HCT116 (cell line): ENCODE measurements around the gene ABCG5. TPM values are rescaled to one million over a fixed set of nuclear protein-coding genes. Genes with fewer than 3 reads are reported as not detected.

Source experiments
- ATAC-seq: fragments of 200-7000 bp; cut with Tn5 transposase; 2 replicates; pipeline ENCODE4 v1.9.1; 2020; ENCODE audit warnings: mild to moderate bottlenecking, moderate library complexity
- BruUV-seq: library from RNA; stranded (reverse); fragments of 400-500 nt; replicated peaks from 2 replicates; lab custom pipeline; 2021; lab: Mats Ljungman, UMichigan
- CTCF ChIA-PET: fragments of 300-600 bp; sonication (Branson Sonifier 250); formaldehyde crosslinking; loops from one replicate; lab custom pipeline; 2021; ENCODE audit warnings: antibody characterized with exemption; lab: Charles Lee
- POLR2A ChIA-PET: fragments of 300-600, 350-600 bp; sonication (Branson Sonifier 250); formaldehyde crosslinking; loops from one replicate; lab custom pipeline; 2021; ENCODE audit warnings: antibody characterized with exemption; lab: Charles Lee
- RAD21 ChIA-PET, 2 experiments: fragments of 300-600 bp; sonication (Branson Sonifier 250); formaldehyde crosslinking; loops; one replicate each; lab custom pipeline; 2023; ENCODE audit warnings: low total read pairs in 2 of 2; ENCODE audit not compliant: uncharacterized antibody in 2 of 2, unreplicated experiment in 2 of 2, low non-redundant PET in 1 of 2; lab: Charles Lee
- DNase-seq: peaks from one replicate; pipeline ENCODE4 v3.0.0-alpha.2; 2010; ENCODE audit warnings: low read depth, low spot score
- H2AFZ ChIP-seq: fragments of 200-600 bp; shearing (Covaris generic), sonication (generic); 2 replicates; pipeline ENCODE4 v1.6.1; 2017; ENCODE audit warnings: low read depth, mixed run types, mixed read lengths, antibody characterized with exemption, low read length; ENCODE audit not compliant: poor library complexity, severe bottlenecking
- H3K27ac ChIP-seq: 2 replicates; pipeline ENCODE4 v1.5.1; 2012; ENCODE audit warnings: low read depth, low read length
- H3K27me3 ChIP-seq: fragments of 200-600 bp; sonication (generic); 2 replicates; pipeline ENCODE4 v1.6.1; 2016; ENCODE audit warnings: mixed run types, low read length, mixed read lengths; ENCODE audit not compliant: insufficient read depth
- H3K36me3 ChIP-seq, 2 experiments: fragments of 200-500 bp in 1 of 2; fragments of 200-600 bp in 1 of 2; sonication (Bioruptor generic) in 1 of 2; sonication (generic) in 1 of 2; 2 replicates each; pipeline versions ENCODE4 v1.5.1 to v1.6.1; 2014 to 2016; ENCODE audit warnings: low read length in 2 of 2, inconsistent platforms in 1 of 2, mixed read lengths in 1 of 2, mixed run types in 1 of 2; ENCODE audit not compliant: insufficient read depth in 2 of 2, control insufficient read depth in 1 of 2
- H3K4me1 ChIP-seq, 2 experiments: fragments of 200-600 bp in 1 of 2; sonication (generic) in 1 of 2; 2 replicates each; pipeline versions ENCODE4 v1.5.1 to v1.6.1; 2012 to 2017; ENCODE audit warnings: low read length in 2 of 2, inconsistent platforms in 1 of 2, mild to moderate bottlenecking in 1 of 2, mixed read lengths in 1 of 2, mixed run types in 1 of 2, moderate library complexity in 1 of 2; ENCODE audit not compliant: insufficient read depth in 2 of 2, control insufficient read depth in 1 of 2
- H3K4me2 ChIP-seq: fragments of 200-600 bp; sonication (generic); 2 replicates; pipeline ENCODE4 v1.6.1; 2017; ENCODE audit warnings: mixed run types, low read length, mixed read lengths
- H3K4me3 ChIP-seq, 2 experiments: fragments of 200-600 bp in 1 of 2; sonication (generic) in 1 of 2; replicated peaks in 1 of 2; 2 replicates each; pipeline ENCODE4 v1.5.1; 2011 to 2016; ENCODE audit warnings: low read length in 2 of 2, control low read depth in 1 of 2, low read depth in 1 of 2, mild to moderate bottlenecking in 1 of 2, mixed read lengths in 1 of 2, mixed run types in 1 of 2
- H3K79me2 ChIP-seq: fragments of 200-600 bp; sonication (generic); 2 replicates; pipeline ENCODE4 v1.6.1; 2017; ENCODE audit warnings: mild to moderate bottlenecking, mixed run types, low read length, moderate library complexity, mixed read lengths; ENCODE audit not compliant: insufficient read depth
- H3K9ac ChIP-seq: fragments of 200-600 bp; sonication (generic); 2 replicates; pipeline ENCODE4 v1.6.1; 2016; ENCODE audit warnings: low read length, mixed read lengths
- H3K9me2 ChIP-seq: fragments of 200-600 bp; sonication (generic), shearing (Covaris generic); 2 replicates; pipeline ENCODE4 v1.6.1; 2017; ENCODE audit warnings: mixed run types, mild to moderate bottlenecking, moderate library complexity; ENCODE audit not compliant: insufficient read depth
- H3K9me3 ChIP-seq, 2 experiments: fragments of 200-500 bp in 1 of 2; fragments of 200-600 bp in 1 of 2; sonication (Bioruptor generic) in 1 of 2; sonication (generic) in 1 of 2; 2 replicates each; pipeline ENCODE4 v1.6.1; 2014 to 2017; ENCODE audit warnings: low read length in 2 of 2, mixed read lengths in 2 of 2, inconsistent platforms in 1 of 2, low read depth in 1 of 2, mild to moderate bottlenecking in 1 of 2, mixed run types in 1 of 2, moderate library complexity in 1 of 2; ENCODE audit not compliant: control insufficient read depth in 1 of 2, insufficient read depth in 1 of 2
- H4K20me1 ChIP-seq: fragments of 200-600 bp; sonication (generic), shearing (Covaris generic); 2 replicates; pipeline ENCODE4 v1.6.1; 2017; ENCODE audit warnings: mixed run types, mild to moderate bottlenecking, moderate library complexity; ENCODE audit not compliant: insufficient read depth
- EGR1 ChIP-seq: IDR thresholded peaks from 2 replicates; pipeline ENCODE4 v1.6.1; 2012; ENCODE audit warnings: low read depth
- POLR2A ChIP-seq: IDR thresholded peaks from 2 replicates; pipeline ENCODE4 v1.7.0; 2011; ENCODE audit warnings: borderline replicate concordance; ENCODE audit not compliant: insufficient read depth, insufficient read length; ENCODE audit errors: extremely low read depth
- SRF ChIP-seq: IDR thresholded peaks from 2 replicates; pipeline ENCODE4 v1.6.1; 2012; ENCODE audit warnings: low read depth
- ZFX ChIP-seq: fragments of 450-650 bp; IDR thresholded peaks from 2 replicates; pipeline ENCODE4 v1.6.1; 2017
- intact Hi-C: fragments of 100-400 bp; cut with micrococcal nuclease; formaldehyde crosslinking; loops from 2 replicates; pipeline ENCODE4 v1.10.0; 2022
- total RNA-seq: library from RNA; stranded (reverse); gene quantifications from one replicate; pipeline ENCODE4 v1.2.1, GENCODE V29; 2021; ENCODE audit not compliant: unreplicated experiment
- TF ChIP-seq, protein P1 (sequence below): IDR thresholded peaks from 2 replicates; pipeline ENCODE4 v1.6.1; 2012
- TF ChIP-seq, protein P2 (sequence below): IDR thresholded peaks from 2 replicates; pipeline ENCODE4 v1.6.1; 2012

Gene ABCG5
- total RNA-seq, 1 experiment from 2014 or later = not detected

DNA sequence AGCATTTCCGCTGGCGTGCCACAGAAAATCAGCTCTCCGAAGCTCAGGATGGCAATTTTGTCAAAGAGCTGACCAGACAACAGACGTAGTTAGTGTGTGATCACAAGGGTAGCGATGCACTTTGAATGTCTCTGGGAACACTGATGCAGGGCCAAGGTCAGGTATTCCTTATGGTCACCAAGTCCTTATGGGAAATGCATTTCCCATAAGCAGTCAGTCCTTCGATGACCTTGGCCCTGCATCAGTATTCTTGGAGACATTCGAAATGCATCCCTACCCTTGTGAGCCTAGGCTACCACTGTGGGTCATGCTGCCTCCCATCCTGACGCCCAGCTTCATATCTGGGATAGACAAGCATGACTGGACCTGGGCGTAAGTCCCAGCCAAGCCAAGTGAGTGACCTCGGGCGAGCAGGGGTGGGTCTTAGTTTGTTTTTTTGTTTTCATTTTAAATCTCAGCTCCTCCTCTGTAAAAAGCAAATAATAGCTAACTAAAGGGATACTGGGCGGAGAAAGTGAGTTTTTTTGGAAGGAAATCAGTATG is 13.6 kb downstream of the ABCG5 start:
- no peaks in the 10 kb centered on the region for H4K20me1 ChIP-seq
- intact Hi-C loops = no loop called here
- ChIA-PET CTCF (no interaction called here), RAD21 (no interaction called here), POLR2A (no interaction called here)
- no peak overlapping the region for H3K9ac ChIP-seq
- no peaks in the 10 kb centered on the region for H3K79me2 ChIP-seq
- no peak overlapping the region for H2AFZ ChIP-seq
- ATAC-seq = no peak
- H3K9me2 ChIP-seq = no peaks in the 10 kb centered on the region
- H3K36me3 ChIP-seq = no peaks in the 10 kb centered on the region
- no peak overlapping the region for H3K27ac ChIP-seq
- no peak overlapping the region for H3K4me2 ChIP-seq
- BruUV-seq = no TSS peak
- no peak for DNase-seq
- peaks cover 23% of the 10 kb centered on the region; the same call in 1 of the 2 replicates for H3K27me3 ChIP-seq
- H3K4me3 ChIP-seq = no peak overlapping the region
- no peaks in the 10 kb centered on the region for H3K9me3 ChIP-seq
- TF ChIP-seq ZFX (no peak), EGR1 (no peak), POLR2A (no peak)
- TF ChIP-seq, all 23 proteins: peak for 0
- H3K4me1 ChIP-seq = no peaks in the 10 kb centered on the region

DNA sequence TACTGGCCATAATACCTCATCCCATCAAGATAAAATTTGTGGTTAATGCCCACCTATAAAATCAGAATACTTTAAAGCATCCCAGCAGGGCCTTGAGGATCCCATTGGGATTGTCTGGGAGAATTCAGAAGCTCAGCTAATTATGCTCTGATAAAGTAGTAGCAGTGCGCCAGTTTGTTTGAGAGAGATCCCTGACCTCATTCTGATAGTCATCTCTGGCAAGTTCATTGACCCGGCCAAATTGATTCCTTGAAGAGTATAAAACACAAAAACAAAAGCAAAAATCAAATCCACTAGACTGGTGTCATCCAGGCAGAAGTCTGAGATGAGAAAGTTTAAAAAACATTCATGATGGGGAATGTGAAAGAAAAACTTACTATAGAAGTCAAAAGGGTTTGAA is 14.1 kb downstream of the ABCG5 start:
- H3K9me3 ChIP-seq = no peaks in the 10 kb centered on the region
- BruUV-seq = no TSS peak
- no peaks in the 10 kb centered on the region for H3K36me3 ChIP-seq
- TF ChIP-seq, protein P1, sequence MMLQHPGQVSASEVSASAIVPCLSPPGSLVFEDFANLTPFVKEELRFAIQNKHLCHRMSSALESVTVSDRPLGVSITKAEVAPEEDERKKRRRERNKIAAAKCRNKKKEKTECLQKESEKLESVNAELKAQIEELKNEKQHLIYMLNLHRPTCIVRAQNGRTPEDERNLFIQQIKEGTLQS = no peak
- TF ChIP-seq SRF = no peak
- no peak for TF ChIP-seq ZFX
- TF ChIP-seq, protein P2, sequence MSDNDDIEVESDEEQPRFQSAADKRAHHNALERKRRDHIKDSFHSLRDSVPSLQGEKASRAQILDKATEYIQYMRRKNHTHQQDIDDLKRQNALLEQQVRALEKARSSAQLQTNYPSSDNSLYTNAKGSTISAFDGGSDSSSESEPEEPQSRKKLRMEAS = no peak
- TF ChIP-seq POLR2A = no peak
- H3K27ac ChIP-seq = no peak overlapping the region
- POLR2A ChIA-PET = no interaction called here
- H3K4me3 ChIP-seq = no peak overlapping the region
- no peaks in the 10 kb centered on the region for H3K79me2 ChIP-seq
- DNase-seq (no peak), ATAC-seq (no peak)
- intact Hi-C loops = no loop called here
- H3K4me1 ChIP-seq = no peaks in the 10 kb centered on the region
- no peaks in the 10 kb centered on the region for H4K20me1 ChIP-seq
- H3K9ac ChIP-seq = no peak overlapping the region
- H2AFZ ChIP-seq = no peak overlapping the region
- peaks cover 23% of the 10 kb centered on the region; the same call in 1 of the 2 replicates for H3K27me3 ChIP-seq
- no peak overlapping the region for H3K4me2 ChIP-seq
- RAD21 ChIA-PET = no interaction called here
- H3K9me2 ChIP-seq = no peaks in the 10 kb centered on the region
- CTCF ChIA-PET = no interaction called here
